Urinary bladder (tissue), 4 donors: Measurements from ENCODE around the gene GOLGA8J. TPM values are rescaled to one million over a fixed set of nuclear protein-coding genes. Genes with fewer than 3 reads are reported as not detected.
"Not testable (repeated sequence)": the region's sequence is repeated elsewhere in the genome, so short reads cannot be mapped to it uniquely, and the experiment has no call there.

ENCODE experiments used
- DNase-seq: peaks from one replicate; pipeline ENCODE4 v3.0.0-alpha.2; 2015; ENCODE audit errors: extremely low spot score
- H3K27ac ChIP-seq: one replicate; pipeline ENCODE4 v1.5.1; 2013; ENCODE audit warnings: low read depth, mild to moderate bottlenecking, moderate library complexity
- H3K36me3 ChIP-seq: one replicate; pipeline ENCODE4 v1.6.1; 2013; ENCODE audit warnings: mild to moderate bottlenecking, moderate library complexity; ENCODE audit not compliant: insufficient read depth
- H3K4me1 ChIP-seq: one replicate; pipeline ENCODE4 v1.6.1; 2013; ENCODE audit warnings: mild to moderate bottlenecking, moderate library complexity; ENCODE audit not compliant: insufficient read depth
- H3K4me3 ChIP-seq: one replicate; pipeline ENCODE4 v1.5.1; 2013; ENCODE audit warnings: low read depth, low read length
- WGBS: extraction: QIAGEN DNeasy Blood & Tissue Kit; methylation state at CpG from one replicate; pipeline ENCODE4 v1.1.7; 2013; 5-methylcytosine and 5-hydroxymethylcytosine counted together
- polyA plus RNA-seq: library from polyadenylated mRNA; stranded (reverse); fragments of 200-250 nt; gene quantifications from one replicate; pipeline ENCODE4 v1.2.3, GENCODE V29; 2013
- total RNA-seq: library from RNA; depleted of rRNA; stranded (reverse); fragments of >200 nt; gene quantifications from one replicate; pipeline ENCODE4 v1.2.3, GENCODE V29; 2014
- donor health status: healthy with polysubstance abuse.
- donor health status: healthy.

The GOLGA8J gene
- not detected for total RNA-seq
- not detected for polyA plus RNA-seq

- not testable (repeated sequence) for H3K27ac ChIP-seq, H3K36me3 ChIP-seq, DNase-seq, H3K4me1 ChIP-seq, H3K4me3 ChIP-seq
- no CpG with 5 or more reads among the region's 7 CpGs for WGBS
These were observed at the start of gene GOLGA8J for GRCh38 chr15:30082655-30083054. TSS of gene GOLGA8J (plus strand) at chr15:30082955. CDS start at chr15:30083053, 98 bp downstream.

GRCh38 chr15:30033211-30033610 is 49.5 kb upstream of the GOLGA8J start:
- WGBS: 90% methylated on average over 3 of the region's 3 CpGs
- Histone ChIP-seq H3K4me1 (no peaks in the 10 kb centered on the region), H3K4me3 (no peak overlapping the region), H3K36me3 (no peaks in the 10 kb centered on the region), H3K27ac (no peak overlapping the region)
- no peak for DNase-seq

- H3K4me3 ChIP-seq: no peak overlapping the region
- H3K4me1 ChIP-seq: no peaks in the 10 kb centered on the region
- H3K27ac ChIP-seq: no peak overlapping the region
- 78% methylated on average over 4 of the region's 4 CpGs for WGBS
- no peak for DNase-seq
- H3K36me3 ChIP-seq: no peaks in the 10 kb centered on the region
These were observed 49.0 kb upstream of the GOLGA8J start for GRCh38 chr15:30033763-30034162.

- H3K27ac ChIP-seq: no peak overlapping the region
- no peak overlapping the region for H3K4me3 ChIP-seq
- H3K36me3 ChIP-seq: no peaks in the 10 kb centered on the region
- WGBS: 71% methylated on average over 6 of the region's 6 CpGs
- no peaks in the 10 kb centered on the region for H3K4me1 ChIP-seq
- no peak for DNase-seq
These were observed 46.6 kb upstream of the GOLGA8J start for GRCh38 chr15:30036036-30036703.

DNA sequence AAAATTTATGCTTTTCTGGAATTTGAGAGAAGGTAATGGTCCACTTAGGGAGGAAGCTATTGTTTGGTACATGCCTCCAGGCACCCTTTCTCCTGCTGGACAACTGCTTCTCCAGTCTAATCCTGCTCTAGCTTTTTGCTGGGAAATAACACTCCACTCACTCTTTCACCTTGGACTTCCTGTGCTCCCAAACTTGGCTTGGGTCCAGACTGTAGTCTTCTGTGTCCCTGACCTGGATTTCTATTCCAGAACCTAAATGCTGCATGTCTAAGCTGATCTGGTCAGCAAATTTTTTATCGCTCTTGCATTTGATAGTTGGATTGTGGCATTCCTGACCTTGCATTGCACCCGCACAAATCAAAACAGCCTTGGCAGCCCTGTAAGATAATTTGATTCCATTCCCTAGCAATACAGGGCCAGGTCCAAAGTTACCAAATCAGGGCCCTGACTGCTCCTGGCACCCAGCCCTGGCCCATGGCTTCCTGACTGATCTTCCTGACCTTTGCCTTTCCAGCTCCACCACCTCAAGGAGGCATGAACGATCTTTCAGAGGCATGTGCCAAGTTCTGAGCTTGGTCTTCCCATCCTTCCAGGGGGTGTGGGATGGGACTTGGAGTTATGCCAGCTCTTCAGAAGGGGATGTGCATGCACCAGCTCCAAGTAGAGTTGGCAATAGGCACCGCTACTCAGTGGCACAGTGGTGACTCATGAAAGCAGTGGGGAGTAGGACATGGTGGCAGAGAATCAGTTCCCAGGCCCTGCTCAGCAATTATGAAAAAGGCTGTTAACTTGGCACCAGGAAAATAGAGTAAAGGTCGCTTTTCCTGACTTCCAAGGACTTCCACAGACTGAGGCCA is 43.9 kb upstream of the GOLGA8J start:
- DNase-seq: no peak
- no peaks in the 10 kb centered on the region for H3K4me1 ChIP-seq
- H3K4me3 ChIP-seq: no peak overlapping the region
- no peaks in the 10 kb centered on the region for H3K36me3 ChIP-seq
- 76% methylated on average over 5 of the region's 5 CpGs for WGBS
- no peak overlapping the region for H3K27ac ChIP-seq

GRCh38 chr15:30041868-30042267 is 40.9 kb upstream of the GOLGA8J start:
- WGBS: 87% methylated on average over 3 of the region's 3 CpGs
- Histone ChIP-seq H3K36me3 (no peaks in the 10 kb centered on the region), H3K4me1 (no peaks in the 10 kb centered on the region), H3K4me3 (no peak overlapping the region), H3K27ac (no peak overlapping the region)
- DNase-seq: no peak

GRCh38 chr15:30042556-30042955 is 40.2 kb upstream of the GOLGA8J start:
- DNase-seq: no peak
- H3K4me3 ChIP-seq: no peak overlapping the region
- H3K4me1 ChIP-seq: no peaks in the 10 kb centered on the region
- H3K27ac ChIP-seq: no peak overlapping the region
- WGBS: 59% methylated on average over 4 of the region's 4 CpGs
- H3K36me3 ChIP-seq: no peaks in the 10 kb centered on the region

DNA sequence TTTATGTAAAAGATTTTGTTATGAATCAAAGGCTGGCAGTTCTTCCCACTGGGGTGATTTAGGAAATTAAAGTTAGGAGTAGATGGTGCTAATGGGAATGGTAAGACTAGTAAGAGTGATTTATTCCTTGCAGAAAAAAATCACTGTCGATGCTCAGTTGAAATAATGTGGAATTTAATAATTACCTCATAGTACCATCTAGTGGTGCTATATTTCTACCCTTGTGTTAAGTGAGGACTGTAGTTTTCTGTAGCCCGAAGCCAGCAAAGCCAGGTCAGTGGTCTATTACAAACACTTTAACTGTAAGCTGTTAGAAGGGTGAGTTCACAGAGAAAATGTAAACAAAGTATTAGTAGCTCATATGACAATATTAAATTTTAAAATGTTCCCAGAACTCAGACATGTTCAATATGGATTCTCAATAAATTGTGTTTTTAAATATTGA is 39.5 kb upstream of the GOLGA8J start:
- H3K4me3 ChIP-seq: no peak overlapping the region
- DNase-seq: no peak
- 27% methylated on average over 2 of the region's 2 CpGs for WGBS
- no peaks in the 10 kb centered on the region for H3K4me1 ChIP-seq
- no peak overlapping the region for H3K27ac ChIP-seq
- H3K36me3 ChIP-seq: no peaks in the 10 kb centered on the region

DNA sequence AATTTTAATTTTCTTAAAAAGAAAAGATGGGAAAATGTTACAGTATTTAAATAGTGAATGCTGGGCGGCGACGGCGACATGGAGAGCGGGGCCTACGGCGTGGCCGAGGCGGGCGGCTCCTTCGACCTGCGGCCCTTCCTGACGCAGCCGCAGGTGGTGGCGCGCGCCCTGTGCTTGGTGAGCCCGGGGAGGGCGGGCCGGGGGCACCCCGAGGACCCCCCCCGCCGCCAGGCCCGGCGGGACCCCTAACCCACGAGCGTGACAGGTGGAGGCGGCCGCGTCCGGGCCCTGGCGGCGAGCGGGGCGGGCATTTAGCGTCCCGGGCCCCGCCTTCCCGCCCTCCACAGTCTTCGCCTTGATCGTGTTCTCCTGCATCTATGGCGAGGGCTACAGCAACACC is 38.4 kb upstream of the GOLGA8J start:
- DNase-seq: no peak
- H3K36me3 ChIP-seq: no peaks in the 10 kb centered on the region
- 89% methylated on average over 42 of the region's 42 CpGs for WGBS

DNA sequence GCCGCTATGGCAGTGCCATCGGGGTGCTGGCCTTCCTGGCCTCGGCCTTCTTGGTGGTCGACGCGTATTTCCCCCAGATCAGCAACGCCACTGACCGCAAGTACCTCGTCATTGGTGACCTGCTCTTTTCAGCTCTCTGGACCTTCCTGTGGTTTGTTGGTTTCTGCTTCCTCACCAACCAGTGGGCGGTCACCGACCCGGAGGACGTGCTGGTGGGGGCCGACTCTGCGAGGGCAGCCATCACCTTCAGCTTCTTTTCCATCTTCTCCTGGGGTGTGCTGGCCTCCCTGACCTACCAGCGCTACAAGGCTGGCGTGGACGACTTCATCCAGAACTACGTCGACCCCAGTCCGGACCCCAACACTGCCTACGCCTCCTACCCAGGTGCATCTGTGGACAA is 37.9 kb upstream of the GOLGA8J start:
- WGBS: 90% methylated on average over 22 of the region's 22 CpGs
- not testable (repeated sequence) for H3K4me1 ChIP-seq, H3K27ac ChIP-seq, H3K36me3 ChIP-seq, H3K4me3 ChIP-seq, DNase-seq

More for the DNA sequence above, 38.4 kb upstream of the GOLGA8J start:
- Histone ChIP-seq H3K4me3 (no peak overlapping the region), H3K4me1 (no peaks in the 10 kb centered on the region), H3K27ac (no peak overlapping the region)

- not testable (repeated sequence) for DNase-seq, H3K4me1 ChIP-seq, H3K36me3 ChIP-seq, H3K4me3 ChIP-seq, H3K27ac ChIP-seq
- WGBS: 74% methylated on average over 26 of the region's 26 CpGs
These were observed 37.3 kb upstream of the GOLGA8J start for GRCh38 chr15:30045248-30046041.

DNA sequence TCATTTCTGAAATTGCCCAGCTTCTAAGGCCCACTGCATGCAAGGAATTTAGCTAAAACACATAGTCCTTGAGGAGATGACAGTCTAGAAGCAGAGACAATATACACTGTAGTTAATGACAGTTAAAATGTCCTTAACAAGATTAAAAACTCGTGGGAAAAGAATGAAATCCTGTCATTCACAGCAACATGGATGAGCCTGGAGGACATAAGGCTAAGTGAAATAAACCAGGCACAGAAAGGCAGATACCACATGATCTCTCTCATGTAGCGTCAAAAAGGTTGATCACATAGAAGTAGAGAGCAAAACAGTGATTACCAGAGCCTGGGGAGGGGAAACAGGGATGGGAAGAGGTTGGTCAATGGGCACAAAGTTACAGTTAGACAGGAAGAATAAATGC is 36.3 kb upstream of the GOLGA8J start:
- WGBS: 62% methylated on average over 2 of the region's 2 CpGs
- Histone ChIP-seq H3K4me1 (no peaks in the 10 kb centered on the region), H3K4me3 (no peak overlapping the region), H3K36me3 (no peaks in the 10 kb centered on the region), H3K27ac (no peak overlapping the region)
- no peak for DNase-seq

GRCh38 chr15:30055604-30056003 is 27.2 kb upstream of the GOLGA8J start:
- WGBS: 81% methylated on average over 3 of the region's 3 CpGs
- Histone ChIP-seq H3K27ac (no peak overlapping the region), H3K4me1 (no peaks in the 10 kb centered on the region), H3K36me3 (no peaks in the 10 kb centered on the region), H3K4me3 (no peak overlapping the region)
- DNase-seq: no peak
